ENCODE data around the gene NEU3.

The NEU3 gene

DNA sequence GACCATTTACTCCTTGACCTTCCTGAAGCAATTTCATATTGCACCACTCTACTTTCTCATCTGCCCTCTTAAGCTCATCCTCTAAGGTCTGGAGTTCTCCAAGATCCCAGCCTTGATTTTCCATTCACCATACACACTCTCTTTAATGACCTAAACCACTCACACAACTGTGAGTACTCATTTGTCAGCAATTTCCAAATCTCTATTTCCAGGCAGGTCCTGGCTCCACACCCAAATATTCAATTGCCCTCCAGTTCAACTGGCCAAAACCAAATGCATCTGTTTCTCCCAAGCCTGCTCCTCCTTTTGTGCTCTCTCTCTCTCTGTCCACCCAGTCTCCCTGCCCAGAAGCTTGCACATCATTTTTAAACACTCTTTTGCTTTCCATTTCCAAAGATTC lies 39.6 kb downstream of the NEU3 start:
- no peaks in the 10 kb centered on the region for H3K4me1 ChIP-seq (ENCODE audit: control insufficient read depth, insufficient read depth, low read length)
- H3K9me3 ChIP-seq (ENCODE audit: control insufficient read depth in 2 of 2, low read length in 2 of 2), result no peaks in the 10 kb centered on the region
- no peak overlapping the region for H3K9ac ChIP-seq (ENCODE audit: low read length in 2 of 2)
- no peaks in the 10 kb centered on the region for H3K36me3 ChIP-seq (ENCODE audit: control insufficient read depth in 2 of 2, insufficient read depth in 2 of 2, low read length in 2 of 2)
- H3K4me3 ChIP-seq (ENCODE audit: low read length in 2 of 2), result no peak overlapping the region
- no peak overlapping the region for H3K27ac ChIP-seq (ENCODE audit: low read length)
- H3K27me3 ChIP-seq (ENCODE audit: control insufficient read depth in 1 of 2, insufficient read depth in 2 of 2, low read length in 2 of 2), result no peaks in the 10 kb centered on the region

DNA sequence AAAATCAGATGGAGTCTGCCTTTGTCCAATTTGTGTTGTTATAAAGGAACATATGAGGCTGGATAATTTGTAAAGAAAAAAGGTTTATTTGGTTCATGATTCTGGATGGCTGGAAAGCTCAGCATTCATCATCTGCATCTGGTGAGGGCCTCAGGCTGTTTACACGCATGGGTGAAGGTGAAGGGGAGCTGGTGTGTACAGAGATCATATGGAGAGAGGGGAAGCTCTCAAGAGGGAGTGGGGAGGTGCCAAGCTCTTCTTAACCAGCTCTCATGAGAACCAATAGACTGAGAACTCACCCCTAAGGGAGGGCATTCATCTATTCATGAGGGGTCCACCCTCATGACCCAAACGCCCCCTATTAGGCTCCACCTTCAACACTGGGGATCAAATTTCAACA lies 40.0 kb downstream of the NEU3 start:
- no peak overlapping the region for H3K27ac ChIP-seq (ENCODE audit: low read length)
- no peaks in the 10 kb centered on the region for H3K4me1 ChIP-seq (ENCODE audit: control insufficient read depth, insufficient read depth, low read length)
- no peak overlapping the region for H3K9ac ChIP-seq (ENCODE audit: low read length in 2 of 2)
- no peak overlapping the region for H3K4me3 ChIP-seq (ENCODE audit: low read length in 2 of 2)
- H3K9me3 ChIP-seq (ENCODE audit: control insufficient read depth in 2 of 2, low read length in 2 of 2), result no peaks in the 10 kb centered on the region
- no peaks in the 10 kb centered on the region for H3K27me3 ChIP-seq (ENCODE audit: control insufficient read depth in 1 of 2, insufficient read depth in 2 of 2, low read length in 2 of 2)
- no peaks in the 10 kb centered on the region for H3K36me3 ChIP-seq (ENCODE audit: control insufficient read depth in 2 of 2, insufficient read depth in 2 of 2, low read length in 2 of 2)

- Histone ChIP-seq H3K27ac (ENCODE audit: low read length) (no peak overlapping the region), H3K4me1 (ENCODE audit: control insufficient read depth, insufficient read depth, low read length) (no peaks in the 10 kb centered on the region), H3K9me3 (ENCODE audit: control insufficient read depth in 2 of 2, low read length in 2 of 2) (no peaks in the 10 kb centered on the region), H3K36me3 (ENCODE audit: control insufficient read depth in 2 of 2, insufficient read depth in 2 of 2, low read length in 2 of 2) (no peaks in the 10 kb centered on the region), H3K4me3 (ENCODE audit: low read length in 2 of 2) (no peak overlapping the region), H3K27me3 (ENCODE audit: control insufficient read depth in 1 of 2, insufficient read depth in 2 of 2, low read length in 2 of 2) (no peaks in the 10 kb centered on the region), H3K9ac (ENCODE audit: low read length in 2 of 2) (no peak overlapping the region)
Observed at GRCh38 chr11:75029836-75030631, 41.3 kb downstream of the NEU3 start.

DNA sequence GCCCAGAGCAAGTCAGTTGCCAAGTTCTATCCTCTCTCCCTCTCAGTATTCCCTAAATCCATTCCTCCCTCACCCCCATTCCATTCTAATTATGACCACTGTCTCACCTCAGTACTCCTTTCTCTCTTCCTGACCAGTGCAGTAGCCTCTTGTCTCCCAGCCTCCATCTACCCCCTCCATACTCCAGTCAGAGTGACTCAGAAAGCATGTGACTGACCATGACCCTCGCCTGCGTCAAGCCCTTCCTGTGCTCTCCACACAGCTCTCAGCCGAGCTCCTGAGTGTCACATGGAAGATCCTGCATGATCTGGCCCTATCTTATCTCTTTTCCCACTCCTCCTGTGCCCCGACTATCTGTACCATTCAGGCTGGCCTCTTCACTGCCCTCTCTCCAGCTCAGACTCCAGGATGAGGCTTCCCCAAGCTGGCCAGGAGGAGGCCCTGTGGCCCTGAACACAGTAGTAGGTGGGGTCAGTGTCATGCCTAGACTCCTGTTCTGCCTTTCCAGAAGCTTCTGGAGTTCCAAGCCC lies 42.6 kb downstream of the NEU3 start:
- H3K27me3 ChIP-seq (ENCODE audit: control insufficient read depth in 1 of 2, insufficient read depth in 2 of 2, low read length in 2 of 2), result no peaks in the 10 kb centered on the region
- H3K27ac ChIP-seq (ENCODE audit: low read length), result no peak overlapping the region
- no peak overlapping the region for H3K9ac ChIP-seq (ENCODE audit: low read length in 2 of 2)

GRCh38 chr11:75031771-75032549 lies 43.2 kb downstream of the NEU3 start:
- no peaks in the 10 kb centered on the region for H3K4me1 ChIP-seq (ENCODE audit: control insufficient read depth, insufficient read depth, low read length)
- H3K36me3 ChIP-seq (ENCODE audit: control insufficient read depth in 2 of 2, insufficient read depth in 2 of 2, low read length in 2 of 2), result no peaks in the 10 kb centered on the region
- H3K4me3 ChIP-seq (ENCODE audit: low read length in 2 of 2), result no peak overlapping the region
- no peak overlapping the region for H3K9ac ChIP-seq (ENCODE audit: low read length in 2 of 2)
- no peak overlapping the region for H3K27ac ChIP-seq (ENCODE audit: low read length)
- no peaks in the 10 kb centered on the region for H3K27me3 ChIP-seq (ENCODE audit: control insufficient read depth in 1 of 2, insufficient read depth in 2 of 2, low read length in 2 of 2)
- no peaks in the 10 kb centered on the region for H3K9me3 ChIP-seq (ENCODE audit: control insufficient read depth in 2 of 2, low read length in 2 of 2)

More for the DNA sequence above, 42.6 kb downstream of the NEU3 start:
- Histone ChIP-seq H3K36me3 (ENCODE audit: control insufficient read depth in 2 of 2, insufficient read depth in 2 of 2, low read length in 2 of 2) (no peaks in the 10 kb centered on the region), H3K4me3 (ENCODE audit: low read length in 2 of 2) (no peak overlapping the region), H3K9me3 (ENCODE audit: control insufficient read depth in 2 of 2, low read length in 2 of 2) (no peaks in the 10 kb centered on the region), H3K4me1 (ENCODE audit: control insufficient read depth, insufficient read depth, low read length) (no peaks in the 10 kb centered on the region)

DNA sequence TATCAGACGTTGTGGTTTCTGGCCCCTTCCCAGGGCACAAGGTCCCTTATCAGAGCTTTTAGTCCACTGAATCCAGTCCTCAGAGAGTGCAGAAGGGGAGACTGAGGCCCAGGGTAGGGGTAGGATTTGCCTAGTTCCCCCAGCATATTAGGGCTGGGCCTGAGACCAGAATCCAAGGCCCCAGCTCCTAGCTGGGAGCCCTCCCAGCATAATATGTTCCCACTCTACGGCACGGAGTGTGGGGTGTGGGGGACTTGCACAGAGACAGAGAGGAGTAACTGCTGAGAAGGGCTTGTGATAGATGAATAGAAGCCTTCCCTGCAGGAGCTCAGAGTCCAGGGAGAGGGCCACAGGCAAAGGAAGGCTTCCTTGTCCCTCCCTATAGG lies 43.8 kb downstream of the NEU3 start:
- no peaks in the 10 kb centered on the region for H3K36me3 ChIP-seq (ENCODE audit: control insufficient read depth in 2 of 2, insufficient read depth in 2 of 2, low read length in 2 of 2)

DNA sequence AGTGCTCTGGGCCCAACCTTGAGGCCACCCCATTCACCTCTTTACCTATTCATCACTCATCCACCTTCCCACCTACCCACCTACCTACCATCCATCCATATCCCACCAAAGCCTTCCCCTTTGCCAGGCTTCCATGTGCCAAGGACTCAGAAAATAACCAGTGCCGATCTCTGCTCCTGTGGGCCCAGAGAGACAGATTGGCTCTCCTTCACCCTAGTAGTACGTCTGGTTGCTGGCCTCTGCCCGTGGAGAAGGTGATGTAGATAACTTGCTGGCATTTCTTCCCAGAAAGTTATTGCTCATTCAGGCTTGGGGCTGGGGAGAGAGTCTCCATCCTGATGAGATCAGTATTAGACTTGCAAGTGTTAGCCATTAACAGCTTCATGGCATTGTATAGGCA lies 45.2 kb downstream of the NEU3 start:
- Histone ChIP-seq H3K27ac (ENCODE audit: low read length) (no peak overlapping the region), H3K27me3 (ENCODE audit: control insufficient read depth in 1 of 2, insufficient read depth in 2 of 2, low read length in 2 of 2) (no peaks in the 10 kb centered on the region), H3K4me1 (ENCODE audit: control insufficient read depth, insufficient read depth, low read length) (no peaks in the 10 kb centered on the region), H3K9me3 (ENCODE audit: control insufficient read depth in 2 of 2, low read length in 2 of 2) (no peaks in the 10 kb centered on the region), H3K36me3 (ENCODE audit: control insufficient read depth in 2 of 2, insufficient read depth in 2 of 2, low read length in 2 of 2) (no peaks in the 10 kb centered on the region), H3K4me3 (ENCODE audit: low read length in 2 of 2) (no peak overlapping the region), H3K9ac (ENCODE audit: low read length in 2 of 2) (no peak overlapping the region)

More for the DNA sequence above, 43.8 kb downstream of the NEU3 start:
- H3K4me1 ChIP-seq (ENCODE audit: control insufficient read depth, insufficient read depth, low read length), result no peaks in the 10 kb centered on the region
- H3K4me3 ChIP-seq (ENCODE audit: low read length in 2 of 2), result no peak overlapping the region
- no peaks in the 10 kb centered on the region for H3K9me3 ChIP-seq (ENCODE audit: control insufficient read depth in 2 of 2, low read length in 2 of 2)
- H3K27me3 ChIP-seq (ENCODE audit: control insufficient read depth in 1 of 2, insufficient read depth in 2 of 2, low read length in 2 of 2), result no peaks in the 10 kb centered on the region
- no peak overlapping the region for H3K27ac ChIP-seq (ENCODE audit: low read length)
- no peak overlapping the region for H3K9ac ChIP-seq (ENCODE audit: low read length in 2 of 2)

DNA sequence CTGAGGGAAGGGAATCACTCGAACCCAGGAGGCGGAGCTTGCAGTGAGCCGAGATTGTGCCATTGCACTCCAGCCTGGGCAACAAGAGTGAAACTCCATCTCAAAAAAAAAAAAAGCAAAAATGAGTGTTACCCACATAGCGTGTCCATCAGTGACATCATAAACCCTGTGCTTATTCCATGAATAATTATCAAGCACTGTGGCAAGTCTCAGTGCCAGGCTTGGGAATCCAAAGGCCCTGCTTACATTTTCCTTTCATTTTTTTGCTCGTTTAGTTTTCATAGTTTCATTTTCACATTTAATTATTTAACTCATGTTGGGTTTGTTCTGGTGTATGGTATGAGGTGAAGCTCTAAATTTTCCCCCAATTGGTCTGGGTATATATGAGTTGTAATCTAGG lies 46.5 kb downstream of the NEU3 start:
- no peaks in the 10 kb centered on the region for H3K4me1 ChIP-seq (ENCODE audit: control insufficient read depth, insufficient read depth, low read length)
- H3K27me3 ChIP-seq (ENCODE audit: control insufficient read depth in 1 of 2, insufficient read depth in 2 of 2, low read length in 2 of 2), result no peaks in the 10 kb centered on the region

GRCh38 chr11:75035911-75036565 lies 47.3 kb downstream of the NEU3 start:
- Histone ChIP-seq H3K27me3 (ENCODE audit: control insufficient read depth in 1 of 2, insufficient read depth in 2 of 2, low read length in 2 of 2) (no peaks in the 10 kb centered on the region), H3K27ac (ENCODE audit: low read length) (no peak overlapping the region), H3K9me3 (ENCODE audit: control insufficient read depth in 2 of 2, low read length in 2 of 2) (no peaks in the 10 kb centered on the region), H3K36me3 (ENCODE audit: control insufficient read depth in 2 of 2, insufficient read depth in 2 of 2, low read length in 2 of 2) (no peaks in the 10 kb centered on the region), H3K4me3 (ENCODE audit: low read length in 2 of 2) (no peak overlapping the region), H3K9ac (ENCODE audit: low read length in 2 of 2) (no peak overlapping the region), H3K4me1 (ENCODE audit: control insufficient read depth, insufficient read depth, low read length) (no peaks in the 10 kb centered on the region)

More for the DNA sequence above, 46.5 kb downstream of the NEU3 start:
- no peaks in the 10 kb centered on the region for H3K36me3 ChIP-seq (ENCODE audit: control insufficient read depth in 2 of 2, insufficient read depth in 2 of 2, low read length in 2 of 2)
- H3K9ac ChIP-seq (ENCODE audit: low read length in 2 of 2), result no peak overlapping the region
- no peaks in the 10 kb centered on the region for H3K9me3 ChIP-seq (ENCODE audit: control insufficient read depth in 2 of 2, low read length in 2 of 2)
- no peak overlapping the region for H3K4me3 ChIP-seq (ENCODE audit: low read length in 2 of 2)
- H3K27ac ChIP-seq (ENCODE audit: low read length), result no peak overlapping the region

DNA sequence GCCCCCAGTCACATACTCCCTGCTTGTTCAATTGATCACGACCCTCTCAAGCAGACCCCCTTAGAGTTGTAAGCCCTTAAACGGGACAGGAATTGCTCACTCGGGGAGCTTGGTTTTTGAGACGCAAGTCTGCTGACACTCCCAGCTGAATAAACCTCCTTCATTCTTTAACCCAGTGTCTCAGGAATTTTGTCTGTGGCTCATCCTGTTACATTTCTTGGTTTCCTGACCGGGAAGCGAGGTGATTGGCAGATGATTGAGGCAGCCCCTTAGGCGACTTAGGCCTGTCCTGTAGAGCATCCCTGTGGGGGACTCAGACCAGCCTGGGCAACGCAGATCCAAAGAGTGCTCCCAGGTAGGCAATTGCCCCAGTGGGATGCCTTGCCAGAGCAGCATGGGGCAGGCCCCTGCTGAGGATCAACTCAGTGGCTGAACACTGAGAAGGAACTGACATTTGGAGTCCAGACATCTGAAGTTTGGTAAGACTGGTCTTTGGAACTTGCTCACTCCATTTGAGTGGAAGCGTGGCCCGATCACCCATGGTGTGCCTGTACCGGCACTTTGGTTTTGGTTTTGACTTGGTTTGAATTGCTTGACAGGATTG lies 51.5 kb downstream of the NEU3 start:
- no peaks in the 10 kb centered on the region for H3K9me3 ChIP-seq (ENCODE audit: control insufficient read depth in 2 of 2, low read length in 2 of 2)
- no peak overlapping the region for H3K4me3 ChIP-seq (ENCODE audit: low read length in 2 of 2)
- H3K9ac ChIP-seq (ENCODE audit: low read length in 2 of 2), result no peak overlapping the region
- H3K4me1 ChIP-seq (ENCODE audit: control insufficient read depth, insufficient read depth, low read length), result no peaks in the 10 kb centered on the region
- H3K36me3 ChIP-seq (ENCODE audit: control insufficient read depth in 2 of 2, insufficient read depth in 2 of 2, low read length in 2 of 2), result no peaks in the 10 kb centered on the region
- no peak overlapping the region for H3K27ac ChIP-seq (ENCODE audit: low read length)
- H3K27me3 ChIP-seq (ENCODE audit: control insufficient read depth in 1 of 2, insufficient read depth in 2 of 2, low read length in 2 of 2), result no peaks in the 10 kb centered on the region
